Measurements from ENCODE around the gene STXBP1. TPM values are rescaled to one million over a fixed set of nuclear protein-coding genes. Genes with fewer than 3 reads are reported as not detected.
A peak's percentile ranks its signal among the peaks of the same experiment; 100 is the strongest.

The STXBP1 gene
- total RNA-seq, 1 experiment from 2014 or later = 10.9 TPM

GRCh38 chr9:127697575-127697974 is 85.5 kb downstream of the STXBP1 start:
- ChIA-PET POLR2A (ENCODE audit: low non-redundant PET) (no interaction called here), CTCF (no interaction called here)
- Histone ChIP-seq H3K4me1 (ENCODE audit: insufficient read depth, low read length, poor library complexity, severe bottlenecking) (no peaks in the 10 kb centered on the region), H3K36me3 (ENCODE audit: insufficient read depth, low read length, poor library complexity, severe bottlenecking) (no peaks in the 10 kb centered on the region), H3K9me3 (ENCODE audit: low read depth, low read length, poor library complexity, severe bottlenecking) (no peaks in the 10 kb centered on the region), H3K27ac (ENCODE audit: low read depth, low read length, poor library complexity, severe bottlenecking) (no peak overlapping the region), H3K27me3 (replicated peaks; ENCODE audit: insufficient read depth, low read depth, low read length, poor library complexity) (no peaks in the 10 kb centered on the region), H3K4me3 (ENCODE audit: low read depth, low read length, poor library complexity, severe bottlenecking) (no peak overlapping the region)
- intact Hi-C loops (cut with micrococcal nuclease; ENCODE audit: unreplicated experiment) = no loop called here
- TF ChIP-seq CTCF (conservative IDR thresholded peaks at IDR 0.05; ENCODE audit: low read depth, low read length) = no peak
- TF ChIP-seq EZH2 (IDR thresholded peaks at IDR 0.05; ENCODE audit: borderline replicate concordance, low read depth, low read length, poor library complexity, severe bottlenecking) = no peak
- DNase-seq (ENCODE audit: low spot score) = no peak
- no TSS peak for BruUV-seq (replicated peaks)

DNA sequence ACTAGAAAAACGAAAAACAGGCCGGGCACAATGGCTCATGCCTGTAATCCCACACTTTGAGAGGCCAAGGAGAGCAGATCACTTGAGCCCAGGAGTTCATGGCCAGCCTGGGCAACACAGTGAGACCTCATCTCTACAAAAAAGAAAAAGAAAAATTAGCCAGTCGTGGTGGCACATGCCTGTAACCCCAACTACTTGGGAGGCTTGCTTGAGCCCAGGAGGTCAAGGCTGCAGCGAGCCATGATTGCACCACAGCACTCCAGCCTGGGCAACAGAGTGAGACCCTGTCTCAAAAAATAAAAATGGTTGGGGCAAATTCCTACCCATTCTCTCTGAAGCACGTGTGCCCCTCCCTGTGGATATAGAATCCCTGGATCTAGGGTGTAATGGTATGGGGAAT is 86.3 kb downstream of the STXBP1 start:
- H3K9me3 ChIP-seq (ENCODE audit: low read depth, low read length, poor library complexity, severe bottlenecking) = no peaks in the 10 kb centered on the region
- BruUV-seq (replicated peaks) = no TSS peak
- no peaks in the 10 kb centered on the region for H3K4me1 ChIP-seq (ENCODE audit: insufficient read depth, low read length, poor library complexity, severe bottlenecking)
- H3K36me3 ChIP-seq (ENCODE audit: insufficient read depth, low read length, poor library complexity, severe bottlenecking) = no peaks in the 10 kb centered on the region
- POLR2A ChIA-PET (ENCODE audit: low non-redundant PET) = no interaction called here
- no peak overlapping the region for H3K27ac ChIP-seq (ENCODE audit: low read depth, low read length, poor library complexity, severe bottlenecking)
- H3K27me3 ChIP-seq (replicated peaks; ENCODE audit: insufficient read depth, low read depth, low read length, poor library complexity) = no peaks in the 10 kb centered on the region
- H3K4me3 ChIP-seq (ENCODE audit: low read depth, low read length, poor library complexity, severe bottlenecking) = no peak overlapping the region
- DNase-seq (ENCODE audit: low spot score) = no peak
- CTCF ChIA-PET = no interaction called here
- intact Hi-C loops (cut with micrococcal nuclease; ENCODE audit: unreplicated experiment) = no loop called here
- TF ChIP-seq EZH2 (IDR thresholded peaks at IDR 0.05; ENCODE audit: borderline replicate concordance, low read depth, low read length, poor library complexity, severe bottlenecking) (no peak), CTCF (conservative IDR thresholded peaks at IDR 0.05; ENCODE audit: low read depth, low read length) (no peak)

GRCh38 chr9:127698985-127699670 is 87.1 kb downstream of the STXBP1 start:
- intact Hi-C loops (cut with micrococcal nuclease; ENCODE audit: unreplicated experiment) = no loop called here
- no TSS peak for BruUV-seq (replicated peaks)
- Histone ChIP-seq H3K27me3 (replicated peaks; ENCODE audit: insufficient read depth, low read depth, low read length, poor library complexity) (no peaks in the 10 kb centered on the region), H3K36me3 (ENCODE audit: insufficient read depth, low read length, poor library complexity, severe bottlenecking) (no peaks in the 10 kb centered on the region), H3K9me3 (ENCODE audit: low read depth, low read length, poor library complexity, severe bottlenecking) (no peaks in the 10 kb centered on the region), H3K4me3 (ENCODE audit: low read depth, low read length, poor library complexity, severe bottlenecking) (peak overlapping the region; percentile 25), H3K4me1 (ENCODE audit: insufficient read depth, low read length, poor library complexity, severe bottlenecking) (no peaks in the 10 kb centered on the region), H3K27ac (ENCODE audit: low read depth, low read length, poor library complexity, severe bottlenecking) (no peak overlapping the region)
- ChIA-PET POLR2A (ENCODE audit: low non-redundant PET) (no interaction called here), CTCF (no interaction called here)
- no peak for TF ChIP-seq CTCF (conservative IDR thresholded peaks at IDR 0.05; ENCODE audit: low read depth, low read length)
- no peak for TF ChIP-seq EZH2 (IDR thresholded peaks at IDR 0.05; ENCODE audit: borderline replicate concordance, low read depth, low read length, poor library complexity, severe bottlenecking)
- DNase-seq (ENCODE audit: low spot score) = peak; percentile 91
